ENCODE results near the gene OR6S1.

Gene OR6S1

GRCh38 chr14:20631023-20631879, 10.2 kb downstream of the OR6S1 start:
- TF ChIP-seq PATZ1 (CRISPR knock-in tag; IDR thresholded peaks at IDR 0.05; ENCODE audit: borderline replicate concordance) (no peak), TCF4 (CRISPR knock-in tag; IDR thresholded peaks at IDR 0.05; ENCODE audit: borderline replicate concordance) (no peak), ZNF70 (CRISPR knock-in tag; IDR thresholded peaks at IDR 0.05) (no peak), PPARA (CRISPR knock-in tag; IDR thresholded peaks at IDR 0.05; ENCODE audit: borderline replicate concordance) (no peak), BACH2 (CRISPR knock-in tag; IDR thresholded peaks at IDR 0.05; ENCODE audit: borderline replicate concordance) (no peak), ESRRG (CRISPR knock-in tag; IDR thresholded peaks at IDR 0.05) (no peak), TOX (CRISPR knock-in tag; IDR thresholded peaks at IDR 0.05; ENCODE audit: borderline replicate concordance) (no peak), ARNTL (CRISPR knock-in tag; IDR thresholded peaks at IDR 0.05; ENCODE audit: borderline replicate concordance, low read depth) (no peak), POU6F1 (CRISPR knock-in tag; IDR thresholded peaks at IDR 0.05; ENCODE audit: borderline replicate concordance, low read depth) (no peak), ZNF8 (CRISPR knock-in tag; IDR thresholded peaks at IDR 0.05) (no peak), CSDC2 (CRISPR knock-in tag; IDR thresholded peaks at IDR 0.05) (no peak), ZFP3 (CRISPR knock-in tag; IDR thresholded peaks at IDR 0.05) (no peak), OSR1 (CRISPR knock-in tag; IDR thresholded peaks at IDR 0.05) (no peak), CSRNP3 (CRISPR knock-in tag; IDR thresholded peaks at IDR 0.05) (no peak), ISL1 (CRISPR knock-in tag; IDR thresholded peaks at IDR 0.05) (no peak)

GRCh38 chr14:20630340-20631022, 11.0 kb downstream of the OR6S1 start:
- no peak for TF ChIP-seq PATZ1 (CRISPR knock-in tag; IDR thresholded peaks at IDR 0.05; ENCODE audit: borderline replicate concordance)
- TF ChIP-seq TCF4 (CRISPR knock-in tag; IDR thresholded peaks at IDR 0.05; ENCODE audit: borderline replicate concordance), result no peak
- TF ChIP-seq ZFP30 (CRISPR knock-in tag; IDR thresholded peaks at IDR 0.05), result no peak
- TF ChIP-seq, protein P1, sequence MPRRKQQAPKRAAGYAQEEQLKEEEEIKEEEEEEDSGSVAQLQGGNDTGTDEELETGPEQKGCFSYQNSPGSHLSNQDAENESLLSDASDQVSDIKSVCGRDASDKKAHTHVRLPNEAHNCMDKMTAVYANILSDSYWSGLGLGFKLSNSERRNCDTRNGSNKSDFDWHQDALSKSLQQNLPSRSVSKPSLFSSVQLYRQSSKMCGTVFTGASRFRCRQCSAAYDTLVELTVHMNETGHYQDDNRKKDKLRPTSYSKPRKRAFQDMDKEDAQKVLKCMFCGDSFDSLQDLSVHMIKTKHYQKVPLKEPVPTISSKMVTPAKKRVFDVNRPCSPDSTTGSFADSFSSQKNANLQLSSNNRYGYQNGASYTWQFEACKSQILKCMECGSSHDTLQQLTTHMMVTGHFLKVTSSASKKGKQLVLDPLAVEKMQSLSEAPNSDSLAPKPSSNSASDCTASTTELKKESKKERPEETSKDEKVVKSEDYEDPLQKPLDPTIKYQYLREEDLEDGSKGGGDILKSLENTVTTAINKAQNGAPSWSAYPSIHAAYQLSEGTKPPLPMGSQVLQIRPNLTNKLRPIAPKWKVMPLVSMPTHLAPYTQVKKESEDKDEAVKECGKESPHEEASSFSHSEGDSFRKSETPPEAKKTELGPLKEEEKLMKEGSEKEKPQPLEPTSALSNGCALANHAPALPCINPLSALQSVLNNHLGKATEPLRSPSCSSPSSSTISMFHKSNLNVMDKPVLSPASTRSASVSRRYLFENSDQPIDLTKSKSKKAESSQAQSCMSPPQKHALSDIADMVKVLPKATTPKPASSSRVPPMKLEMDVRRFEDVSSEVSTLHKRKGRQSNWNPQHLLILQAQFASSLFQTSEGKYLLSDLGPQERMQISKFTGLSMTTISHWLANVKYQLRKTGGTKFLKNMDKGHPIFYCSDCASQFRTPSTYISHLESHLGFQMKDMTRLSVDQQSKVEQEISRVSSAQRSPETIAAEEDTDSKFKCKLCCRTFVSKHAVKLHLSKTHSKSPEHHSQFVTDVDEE (CRISPR knock-in tag; IDR thresholded peaks at IDR 0.05), result no peak
- no peak for TF ChIP-seq PPARA (CRISPR knock-in tag; IDR thresholded peaks at IDR 0.05; ENCODE audit: borderline replicate concordance)
- no peak for TF ChIP-seq ZC3H10 (CRISPR knock-in tag; IDR thresholded peaks at IDR 0.05)
- no peak for TF ChIP-seq ARNTL (CRISPR knock-in tag; IDR thresholded peaks at IDR 0.05; ENCODE audit: borderline replicate concordance, low read depth)

More at GRCh38 chr14:20631023-20631879, 10.2 kb downstream of the OR6S1 start:
- peak; percentile 61 for ATAC-seq

More at GRCh38 chr14:20630340-20631022, 11.0 kb downstream of the OR6S1 start:
- ATAC-seq, result peak; percentile 37
